Right lobe of liver (tissue), 4 donors: ENCODE data around the gene HIBCH.

Experiments
- CTCF ChIP-seq, 4 donors: fragments of 200-600 bp in 3 of 4; fragments of 450-650 bp in 1 of 4; IDR thresholded peaks; one replicate each; pipeline versions ENCODE4 v1.5.1 to v1.8.0; 2016 to 2022; ENCODE audit warnings: antibody characterized with exemption in 4 of 4, mild to moderate bottlenecking in 2 of 4
- POLR2A ChIP-seq: fragments of 450-650 bp; IDR thresholded peaks from one replicate; pipeline ENCODE4 v1.6.1; 2017; ENCODE audit warnings: antibody characterized with exemption, mild to moderate bottlenecking
- donor health status: DM: no; HTN: no; CAD: no.
- donor health status: DM: no; HTN: no; CAD: no.
- donor health status: DM: no; HTN: yes; CAD: no.

- TF ChIP-seq CTCF (IDR thresholded peaks at IDR 0.05) = no peak
- TF ChIP-seq POLR2A = no peak
These were observed 84.0 kb downstream of the HIBCH start for GRCh38 chr2:190235551-190236075.
